ENCODE measurements around the gene HABP4. TPM values are rescaled to one million over a fixed set of nuclear protein-coding genes. Genes with fewer than 3 reads are reported as not detected.
A peak's percentile ranks its signal among the peaks of the same experiment; 100 is the strongest.
"Not testable (repeated sequence)": the region's sequence is repeated elsewhere in the genome, so short reads cannot be mapped to it uniquely, and the experiment has no call there.

The HABP4 gene
- total RNA-seq, 1 donor from 2014 or later = 17.2 TPM

GRCh38 chr9:96501633-96502538, 51.9 kb downstream of the HABP4 start:
- intact Hi-C loops (cut with DNase I) = no loop called here
- Histone ChIP-seq H3K4me1 (no peaks in the 10 kb centered on the region), H3K4me3 (no peak overlapping the region), H3K36me3 (no peaks in the 10 kb centered on the region), H3K27me3 (no peaks in the 10 kb centered on the region), H3K9me3 (no peaks in the 10 kb centered on the region), H3K27ac (no peak overlapping the region)
- TF ChIP-seq POLR2AphosphoS5 (IDR thresholded peaks at IDR 0.05; ENCODE audit: insufficient read depth in 1 of 2, low read depth in 1 of 2) = no peak
- TF ChIP-seq CTCF (IDR thresholded peaks at IDR 0.05) = no peak
- no peak for TF ChIP-seq POLR2A (IDR thresholded peaks at IDR 0.05)
- no peak for DNase-seq (ENCODE audit: extremely low spot score in 2 of 2)

DNA sequence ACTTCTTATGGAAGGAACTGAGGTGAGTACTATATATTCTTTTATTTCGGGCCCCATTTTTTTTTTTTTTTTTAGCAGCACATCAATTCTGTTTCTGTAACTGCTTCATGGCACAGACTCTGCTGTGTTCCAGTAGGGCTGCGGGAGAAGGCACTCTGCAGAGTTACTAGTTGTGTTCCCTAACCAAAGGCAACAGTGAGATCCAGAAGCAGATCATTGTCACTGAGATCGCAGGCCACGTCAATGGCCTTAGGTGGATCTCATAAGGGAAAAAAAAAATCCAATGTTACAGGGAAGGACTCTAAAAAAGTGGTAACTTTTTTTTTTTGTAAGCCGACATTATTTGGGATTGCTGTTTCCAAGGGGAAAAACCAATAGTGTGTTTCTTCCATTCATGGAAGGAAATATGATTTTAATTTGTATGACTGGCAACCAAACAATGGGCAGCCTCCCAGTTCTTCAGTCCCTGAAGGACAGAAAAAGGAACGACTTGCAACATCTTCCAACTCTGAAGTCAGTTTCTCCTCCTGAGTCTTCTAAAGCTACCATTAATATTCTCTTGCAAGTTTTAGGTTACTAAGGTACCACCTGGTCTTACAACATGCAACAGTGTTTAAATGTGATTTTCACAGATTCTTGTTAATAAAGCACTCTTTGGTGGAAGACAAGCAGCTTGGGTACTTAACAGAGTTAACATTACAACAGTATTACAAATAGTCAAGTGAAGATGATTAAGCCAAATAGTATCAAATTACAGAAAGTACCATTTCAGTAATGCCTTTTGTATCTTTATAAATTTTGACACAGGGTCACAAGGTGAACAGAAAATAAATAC, 52.8 kb downstream of the HABP4 start:
- Histone ChIP-seq H3K36me3 (no peaks in the 10 kb centered on the region), H3K27ac (no peak overlapping the region), H3K9me3 (no peaks in the 10 kb centered on the region), H3K27me3 (no peaks in the 10 kb centered on the region), H3K4me1 (no peaks in the 10 kb centered on the region), H3K4me3 (no peak overlapping the region)
- no peak for DNase-seq (ENCODE audit: extremely low spot score in 2 of 2)
- intact Hi-C loops (cut with DNase I) = no loop called here
- no peak for TF ChIP-seq POLR2AphosphoS5 (IDR thresholded peaks at IDR 0.05; ENCODE audit: insufficient read depth in 1 of 2, low read depth in 1 of 2)
- TF ChIP-seq CTCF (IDR thresholded peaks at IDR 0.05) = no peak
- TF ChIP-seq POLR2A (IDR thresholded peaks at IDR 0.05) = no peak

- H3K27me3 ChIP-seq; DNase-seq (ENCODE audit: extremely low spot score in 2 of 2); H3K4me1 ChIP-seq; H3K9me3 ChIP-seq; intact Hi-C loops (cut with DNase I); H3K36me3 ChIP-seq; H3K4me3 ChIP-seq: not testable (repeated sequence)
- H3K27ac ChIP-seq = peak overlapping the region; percentile 27
Measured at GRCh38 chr9:96503374-96503748, 53.4 kb downstream of the HABP4 start.

- Histone ChIP-seq H3K4me1 (no peaks in the 10 kb centered on the region), H3K9me3 (no peaks in the 10 kb centered on the region), H3K27me3 (no peaks in the 10 kb centered on the region), H3K36me3 (no peaks in the 10 kb centered on the region), H3K27ac (no peak overlapping the region), H3K4me3 (no peak overlapping the region)
- no peak for DNase-seq (ENCODE audit: extremely low spot score in 2 of 2)
- TF ChIP-seq CTCF (IDR thresholded peaks at IDR 0.05) = no peak
- no peak for TF ChIP-seq POLR2AphosphoS5 (IDR thresholded peaks at IDR 0.05; ENCODE audit: insufficient read depth in 1 of 2, low read depth in 1 of 2)
- no peak for TF ChIP-seq POLR2A (IDR thresholded peaks at IDR 0.05)
- intact Hi-C loops (cut with DNase I) = no loop called here
Measured at GRCh38 chr9:96503918-96504317, 53.9 kb downstream of the HABP4 start.

GRCh38 chr9:96505316-96505991, 55.5 kb downstream of the HABP4 start:
- Histone ChIP-seq H3K27ac (no peak overlapping the region), H3K27me3 (no peaks in the 10 kb centered on the region), H3K9me3 (no peaks in the 10 kb centered on the region), H3K4me1 (no peaks in the 10 kb centered on the region), H3K4me3 (no peak overlapping the region), H3K36me3 (no peaks in the 10 kb centered on the region)
- TF ChIP-seq POLR2A (IDR thresholded peaks at IDR 0.05) (no peak), POLR2AphosphoS5 (IDR thresholded peaks at IDR 0.05; ENCODE audit: insufficient read depth in 1 of 2, low read depth in 1 of 2) (no peak), CTCF (IDR thresholded peaks at IDR 0.05) (no peak)
- intact Hi-C loops (cut with DNase I) = no loop called here
- no peak for DNase-seq (ENCODE audit: extremely low spot score in 2 of 2)
